C4-2B (cell line): ENCODE data around the gene RPRD1B.

Experiments
- H3K27ac ChIP-seq: fragments of 450-650 bp; 2 replicates; pipeline ENCODE4 v1.5.1; 2017
- ZFX ChIP-seq: fragments of 450-650 bp; IDR thresholded peaks from 2 replicates; pipeline ENCODE4 v1.6.1; 2017
- TF ChIP-seq, protein P1 (sequence below): fragments of 450-650 bp; conservative IDR thresholded peaks from 2 replicates; pipeline ENCODE4 v1.5.1; 2017; ENCODE audit warnings: mild to moderate bottlenecking

The RPRD1B gene

DNA sequence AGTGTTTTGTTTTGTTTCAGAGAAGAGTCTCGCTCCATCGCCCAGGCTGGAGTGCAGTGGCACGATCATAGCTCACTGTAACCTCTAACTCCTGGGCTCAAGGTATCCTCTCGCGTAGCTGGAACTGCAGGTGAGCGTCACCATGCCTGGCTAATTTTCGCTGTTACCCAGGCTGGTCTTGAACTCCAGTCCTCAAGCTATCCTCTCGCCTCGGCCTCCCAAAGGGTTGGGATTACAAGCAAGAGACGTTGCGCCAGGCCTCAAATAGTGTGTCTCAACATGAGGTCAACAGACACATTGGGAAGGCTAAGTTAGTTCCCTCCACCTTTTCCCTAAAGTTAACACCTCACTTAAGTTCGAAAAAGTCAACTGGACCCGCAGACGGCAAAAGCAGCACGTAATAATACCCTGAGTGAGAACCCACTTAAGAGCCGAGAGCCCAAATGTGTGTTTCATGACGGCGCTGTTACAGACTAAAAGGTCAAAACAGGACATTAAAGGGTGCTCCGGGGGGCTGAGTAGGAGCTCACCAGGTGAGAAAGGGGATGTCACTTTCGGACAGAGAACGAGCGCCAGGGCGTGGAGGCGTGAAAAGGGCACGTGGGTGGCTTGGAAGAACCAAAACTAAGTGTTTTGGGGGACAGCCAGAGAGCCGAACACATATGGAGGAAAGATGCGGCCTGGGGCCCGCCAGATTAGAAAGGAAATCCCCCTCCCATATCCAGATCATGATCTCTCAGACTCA lies 789 bp upstream of the RPRD1B start:
- H3K27ac ChIP-seq: peak overlapping the region; percentile 90
- peak; percentile 33; the same call in 1 of the 2 replicates for TF ChIP-seq ZFX
- TF ChIP-seq, protein P1, sequence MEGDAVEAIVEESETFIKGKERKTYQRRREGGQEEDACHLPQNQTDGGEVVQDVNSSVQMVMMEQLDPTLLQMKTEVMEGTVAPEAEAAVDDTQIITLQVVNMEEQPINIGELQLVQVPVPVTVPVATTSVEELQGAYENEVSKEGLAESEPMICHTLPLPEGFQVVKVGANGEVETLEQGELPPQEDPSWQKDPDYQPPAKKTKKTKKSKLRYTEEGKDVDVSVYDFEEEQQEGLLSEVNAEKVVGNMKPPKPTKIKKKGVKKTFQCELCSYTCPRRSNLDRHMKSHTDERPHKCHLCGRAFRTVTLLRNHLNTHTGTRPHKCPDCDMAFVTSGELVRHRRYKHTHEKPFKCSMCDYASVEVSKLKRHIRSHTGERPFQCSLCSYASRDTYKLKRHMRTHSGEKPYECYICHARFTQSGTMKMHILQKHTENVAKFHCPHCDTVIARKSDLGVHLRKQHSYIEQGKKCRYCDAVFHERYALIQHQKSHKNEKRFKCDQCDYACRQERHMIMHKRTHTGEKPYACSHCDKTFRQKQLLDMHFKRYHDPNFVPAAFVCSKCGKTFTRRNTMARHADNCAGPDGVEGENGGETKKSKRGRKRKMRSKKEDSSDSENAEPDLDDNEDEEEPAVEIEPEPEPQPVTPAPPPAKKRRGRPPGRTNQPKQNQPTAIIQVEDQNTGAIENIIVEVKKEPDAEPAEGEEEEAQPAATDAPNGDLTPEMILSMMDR: no peak

DNA sequence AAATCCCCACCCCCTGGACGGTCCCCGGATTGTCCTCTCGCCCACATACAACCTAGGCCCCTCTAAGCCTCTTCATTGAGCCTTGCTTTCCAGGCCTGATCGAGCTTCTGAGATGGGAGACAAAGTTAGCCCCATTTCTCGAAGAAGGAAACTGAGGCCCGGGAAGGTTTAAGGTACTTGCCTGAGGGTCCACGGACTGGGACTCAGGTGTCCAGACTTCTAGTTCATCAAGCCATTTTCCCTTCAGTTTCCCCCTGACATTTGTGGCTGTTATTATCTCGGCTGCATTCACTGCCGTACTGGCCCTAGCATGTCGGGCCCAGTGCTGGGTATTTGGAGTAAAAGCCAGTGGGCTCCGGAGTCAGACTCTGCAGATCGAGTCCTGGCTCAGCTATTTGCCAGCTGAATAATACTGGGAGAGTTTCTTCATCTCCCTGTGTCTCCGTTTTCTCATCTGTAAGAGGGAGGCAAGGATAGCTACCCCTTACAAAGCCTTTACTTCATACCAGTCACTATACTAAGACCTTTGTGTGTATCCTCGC lies 633 bp downstream of the RPRD1B start:
- no peak for TF ChIP-seq ZFX
- TF ChIP-seq, protein P1: no peak
- peak overlapping the region; percentile 90 for H3K27ac ChIP-seq

DNA sequence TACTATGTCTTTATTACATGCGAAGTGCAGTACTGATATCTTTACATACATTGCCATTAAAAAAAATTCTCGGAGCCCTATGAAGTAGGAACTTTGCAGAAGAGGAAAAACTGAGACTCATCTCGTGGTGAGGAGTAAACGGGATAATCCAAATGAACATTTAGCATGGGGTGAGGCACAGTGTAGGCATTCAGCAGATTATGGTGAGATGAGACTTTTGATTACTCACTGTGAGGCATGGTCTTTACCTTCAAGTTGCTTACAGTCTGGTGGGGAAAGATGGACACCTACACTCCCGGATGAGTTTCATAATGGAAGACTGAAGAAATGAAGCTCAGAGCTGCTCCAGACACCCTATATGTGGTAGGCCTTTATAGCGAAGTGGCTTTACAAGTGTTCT lies 1.4 kb downstream of the RPRD1B start:
- peak overlapping the region; percentile 90; the same call in 1 of the 2 replicates for H3K27ac ChIP-seq
- TF ChIP-seq ZFX: no peak
- TF ChIP-seq, protein P1: no peak

DNA sequence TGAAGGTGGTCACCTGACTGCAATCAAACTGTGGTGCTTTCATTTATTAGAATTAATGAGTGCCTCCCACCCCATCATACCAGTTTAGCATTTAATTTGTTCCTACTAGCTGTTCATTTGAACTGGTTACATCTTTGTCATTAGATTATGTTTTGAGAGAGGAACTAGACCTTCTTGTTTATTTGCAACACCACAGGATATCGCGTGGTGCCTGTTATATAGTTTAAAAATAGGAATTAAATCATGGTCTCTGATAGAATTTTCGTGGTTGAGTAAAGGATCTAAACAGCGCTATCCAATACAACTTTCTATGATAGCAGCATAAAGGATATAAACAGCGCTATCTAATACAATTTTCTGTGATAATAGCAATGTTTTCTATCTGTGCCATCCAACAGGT lies 2.8 kb downstream of the RPRD1B start:
- TF ChIP-seq, protein P1: no peak
- no peak for TF ChIP-seq ZFX
- H3K27ac ChIP-seq: no peak overlapping the region

DNA sequence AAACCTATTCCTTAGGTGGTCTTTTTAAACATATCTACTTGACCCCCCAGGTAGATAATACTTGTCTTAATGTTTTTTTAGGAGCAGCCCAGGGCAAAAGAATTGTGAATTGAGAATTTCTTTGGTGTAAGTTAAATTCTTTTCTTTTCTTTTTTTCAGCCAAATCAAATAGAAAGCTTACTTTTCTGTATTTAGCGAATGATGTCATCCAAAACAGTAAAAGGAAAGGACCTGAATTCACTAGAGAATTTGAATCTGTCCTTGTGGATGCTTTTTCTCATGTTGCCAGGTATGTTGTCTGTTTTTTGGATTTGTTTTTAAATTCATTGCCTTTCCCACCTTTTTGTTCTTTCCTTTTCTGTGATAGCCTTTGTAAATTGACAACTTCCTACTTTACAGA lies 6.7 kb downstream of the RPRD1B start:
- no peak overlapping the region for H3K27ac ChIP-seq
- no peak for TF ChIP-seq ZFX
- TF ChIP-seq, protein P1: no peak

DNA sequence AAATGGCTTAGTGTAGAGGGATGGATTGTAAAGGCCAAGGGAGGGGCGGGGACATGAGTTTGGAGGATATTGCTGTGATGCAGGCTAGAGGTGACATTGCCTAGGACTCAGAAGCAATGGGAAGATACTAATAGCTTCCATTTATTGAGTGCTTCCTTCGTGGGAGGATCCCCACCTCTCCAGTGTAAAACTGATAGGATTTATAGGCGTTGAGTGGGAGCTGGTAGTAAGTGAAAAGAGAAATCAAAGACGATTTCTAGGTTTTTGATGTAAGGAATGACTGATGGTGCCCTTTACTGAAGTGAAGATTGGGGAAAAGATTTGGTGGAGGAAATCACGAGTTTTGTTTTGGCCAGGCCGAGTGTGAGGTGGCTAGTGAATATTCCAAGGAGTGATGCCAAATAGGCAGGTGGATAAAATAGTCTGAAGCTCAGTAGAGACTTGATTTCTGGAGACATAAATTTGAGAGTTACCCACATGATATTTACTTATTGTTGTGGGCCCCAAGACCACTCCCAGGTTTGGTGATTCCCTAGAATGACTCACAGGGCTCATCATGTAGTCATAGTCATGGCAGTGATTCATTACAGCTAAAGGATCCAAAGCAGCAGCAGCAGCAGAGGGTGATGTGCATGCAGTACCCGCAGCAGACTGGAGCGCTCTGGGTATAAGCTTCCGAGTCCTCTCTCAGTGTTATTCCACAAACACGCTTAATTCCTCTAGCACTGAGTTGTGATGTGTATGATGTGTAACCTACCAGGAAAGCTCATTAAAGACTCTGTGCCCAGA lies 10.2 kb downstream of the RPRD1B start:
- TF ChIP-seq, protein P1: no peak
- no peak for TF ChIP-seq ZFX
- no peak overlapping the region for H3K27ac ChIP-seq

DNA sequence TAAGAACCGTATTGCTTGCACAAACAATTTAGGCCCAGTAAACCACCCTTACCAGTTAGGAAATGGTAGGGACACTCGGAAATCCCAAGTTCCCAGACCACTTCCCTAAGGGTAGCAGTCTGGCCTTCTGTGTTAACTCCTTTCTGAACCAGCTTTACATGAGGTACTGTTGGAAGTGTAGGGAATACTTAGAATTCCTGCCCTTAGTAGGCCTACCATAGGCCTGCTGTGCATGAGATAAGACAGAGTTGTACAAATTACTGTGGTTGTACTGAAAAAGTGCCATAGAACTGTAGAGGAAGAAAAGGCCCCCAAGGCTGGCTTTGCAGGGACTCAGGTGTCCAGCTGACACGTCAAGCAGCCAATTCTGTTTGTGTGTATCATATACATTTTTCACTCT lies 11.1 kb downstream of the RPRD1B start:
- TF ChIP-seq ZFX: no peak
- TF ChIP-seq, protein P1: no peak
- H3K27ac ChIP-seq: no peak overlapping the region
